ENCODE data around the gene KRT13. TPM values are rescaled to one million over a fixed set of nuclear protein-coding genes. Genes with fewer than 3 reads are reported as not detected.
A peak's percentile ranks its signal among the peaks of the same experiment; 100 is the strongest.

Gene KRT13
- total and polyA plus RNA-seq, 7 experiments from 2014 or later, result not detected

DNA sequence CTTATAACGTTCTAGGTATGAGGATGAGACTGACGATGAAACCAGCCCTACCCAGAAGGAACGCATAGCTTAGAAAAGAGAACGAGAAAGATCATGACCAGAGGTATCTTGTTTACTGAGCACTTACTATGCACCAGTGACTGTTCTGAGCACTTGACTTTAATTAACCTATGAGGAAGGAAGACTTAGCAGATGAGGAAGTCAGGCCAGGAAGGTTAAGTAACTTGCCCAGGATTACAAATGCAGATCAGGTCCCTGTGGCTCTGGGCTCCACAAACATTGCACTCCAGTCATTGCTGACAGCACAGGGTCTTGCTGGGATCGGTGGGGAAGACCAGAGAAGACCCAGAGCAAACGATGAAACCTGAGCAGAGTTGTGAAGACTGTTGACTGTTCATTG is 7.1 kb downstream of the KRT13 start:
- Mint-ChIP-seq H3K36me3 (no peaks in the 10 kb centered on the region), H3K9me3 (peaks cover 0 to 2% (median 0%) of the 10 kb centered on the region in 11 donors), H3K4me1 (peaks cover 16 to 23% (median 19%) of the 10 kb centered on the region in 7 donors), H3K27me3 (peaks cover 0 to 8% (median 0%) of the 10 kb centered on the region in 5 donors), H3K27ac (peak overlapping the region in 1 of 9 donors; percentile 83), H3K4me3 (no peak overlapping the region)
- intact Hi-C loops (cut with micrococcal nuclease), result no loop called here
- Histone ChIP-seq H3K4me3 (ENCODE audit: low read length) (no peak overlapping the region), H3K27me3 (ENCODE audit: control insufficient read depth in 2 of 2, insufficient read depth in 2 of 2, low read length in 2 of 2) (no peaks in the 10 kb centered on the region), H3K9me3 (ENCODE audit: control insufficient read depth in 2 of 3, low read length in 3 of 3) (no peaks in the 10 kb centered on the region), H3K4me1 (ENCODE audit: control insufficient read depth in 2 of 2, insufficient read depth in 2 of 2, low read length in 2 of 2) (peaks cover 0 to 9% of the 10 kb centered on the region in 2 donors), H3K36me3 (ENCODE audit: control insufficient read depth in 2 of 3, insufficient read depth in 3 of 3, low read length in 3 of 3) (no peaks in the 10 kb centered on the region), H3K27ac (ENCODE audit: low read depth, low read length) (no peak overlapping the region)
- peak; percentile 59 for ATAC-seq
- ChIA-PET POLR2A (no interaction called here), CTCF (no interaction called here)
- DNase-seq, result no peak

DNA sequence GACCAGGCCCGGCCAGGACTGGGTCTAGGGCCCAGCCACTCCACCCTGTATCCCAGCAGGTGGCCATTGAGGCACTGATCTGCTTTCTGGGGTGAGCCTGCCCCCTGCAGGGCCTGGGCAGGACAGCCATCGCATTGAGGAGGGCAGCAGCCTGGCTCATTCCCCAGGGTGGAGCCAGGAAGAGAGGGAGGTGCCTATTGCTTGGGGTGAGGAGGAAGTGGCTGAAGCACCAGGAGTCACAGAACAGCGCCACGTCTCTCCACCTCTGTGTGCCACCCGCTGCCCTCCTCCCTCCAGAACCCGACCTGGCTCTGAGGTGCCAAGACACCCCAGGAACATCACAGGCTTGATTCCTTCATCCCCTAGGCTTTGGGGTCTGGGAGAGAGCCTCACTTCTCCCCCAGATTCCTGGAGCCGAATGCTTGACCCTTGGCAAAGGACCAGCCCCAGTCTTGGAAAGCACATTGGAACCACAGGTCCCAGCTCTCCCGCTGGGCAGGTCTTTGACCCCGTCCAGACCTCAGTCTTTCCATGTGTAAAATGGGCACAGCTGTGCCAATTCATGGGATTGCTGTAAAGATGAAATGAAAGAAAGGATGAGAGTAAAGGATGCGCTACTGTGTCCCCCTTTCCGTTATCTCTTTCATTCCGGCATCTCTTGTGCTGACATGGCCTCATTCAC is 8.5 kb downstream of the KRT13 start:
- peaks cover 0 to 9% of the 10 kb centered on the region in 2 donors for H3K4me1 ChIP-seq (ENCODE audit: control insufficient read depth in 2 of 2, insufficient read depth in 2 of 2, low read length in 2 of 2)
- H3K9me3 ChIP-seq (ENCODE audit: control insufficient read depth in 2 of 3, low read length in 3 of 3), result no peaks in the 10 kb centered on the region
- H3K27me3 ChIP-seq (ENCODE audit: control insufficient read depth in 2 of 2, insufficient read depth in 2 of 2, low read length in 2 of 2), result no peaks in the 10 kb centered on the region
- no peak overlapping the region for H3K27ac ChIP-seq (ENCODE audit: low read depth, low read length)
- Mint-ChIP-seq H3K27ac (peak overlapping the region in 4 of 9 donors; percentile 38 to 72 (median 57)), H3K9me3 (no peaks in the 10 kb centered on the region), H3K36me3 (no peaks in the 10 kb centered on the region), H3K27me3 (peaks cover 0 to 8% (median 0%) of the 10 kb centered on the region in 5 donors), H3K4me1 (peaks cover 21 to 29% (median 23%) of the 10 kb centered on the region in 7 donors), H3K4me3 (peak overlapping the region in 3 of 10 donors; percentile 30 to 59 (median 52))
- DNase-seq, result peak; percentile 19 to 61 (median 48)
- ChIA-PET CTCF (no interaction called here), POLR2A (interaction anchor here (0.7 kb wide), 1 partner anchor 171 kb away, joined by 7 read pairs; no protein-coding TSS in a partner anchor)
- ATAC-seq, result peak; percentile 88
- intact Hi-C loops (cut with micrococcal nuclease), result loop anchor here (1.0 kb wide), 2 partner anchors 82 to 588 kb away; no protein-coding TSS in a partner anchor
- H3K4me3 ChIP-seq (ENCODE audit: low read length), result no peak overlapping the region
- no peaks in the 10 kb centered on the region for H3K36me3 ChIP-seq (ENCODE audit: control insufficient read depth in 2 of 3, insufficient read depth in 3 of 3, low read length in 3 of 3)

DNA sequence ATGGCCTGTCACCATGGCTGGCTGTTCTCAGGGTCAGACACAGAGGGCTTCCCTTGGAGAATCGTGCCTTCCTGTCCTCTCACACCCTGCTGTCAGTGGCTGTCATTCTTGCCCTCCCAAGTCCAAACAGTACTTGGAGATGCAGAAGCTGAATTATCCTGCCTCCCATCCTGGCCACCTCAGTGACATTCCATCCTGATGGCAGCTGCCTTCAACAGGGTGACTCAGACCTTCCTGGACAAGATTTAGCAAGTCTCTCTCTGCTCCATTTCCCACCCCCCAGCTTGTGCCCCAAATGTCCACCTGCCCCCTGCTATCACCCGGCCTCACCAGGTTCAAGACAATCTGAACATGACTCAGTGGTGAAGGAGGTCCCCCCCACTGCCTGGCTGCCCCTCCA is 10.9 kb downstream of the KRT13 start:
- H3K27me3 ChIP-seq (ENCODE audit: control insufficient read depth in 2 of 2, insufficient read depth in 2 of 2, low read length in 2 of 2), result no peaks in the 10 kb centered on the region
- H3K4me1 Mint-ChIP-seq, result peaks cover 16 to 40% (median 33%) of the 10 kb centered on the region in 7 donors
- peaks cover 5 to 14% of the 10 kb centered on the region in 2 donors for H3K4me1 ChIP-seq (ENCODE audit: control insufficient read depth in 2 of 2, insufficient read depth in 2 of 2, low read length in 2 of 2)
- H3K27ac ChIP-seq (ENCODE audit: low read depth, low read length), result no peak overlapping the region
- DNase-seq (no peak), ATAC-seq (no peak)
- peak overlapping the region in 3 of 9 donors; percentile 31 to 59 (median 39) for H3K27ac Mint-ChIP-seq
- intact Hi-C loops (cut with micrococcal nuclease), result loop anchor here in 1 of 2 donors (5.0 kb wide), 1 partner anchor 172 kb away; no protein-coding TSS in a partner anchor
- no peaks in the 10 kb centered on the region for H3K36me3 Mint-ChIP-seq
- H3K9me3 ChIP-seq (ENCODE audit: control insufficient read depth in 2 of 3, low read length in 3 of 3), result no peaks in the 10 kb centered on the region
- H3K27me3 Mint-ChIP-seq, result peaks cover 0 to 2% (median 0%) of the 10 kb centered on the region in 5 donors
- no peak overlapping the region for H3K4me3 Mint-ChIP-seq
- no peak overlapping the region for H3K4me3 ChIP-seq (ENCODE audit: low read length)
- no peaks in the 10 kb centered on the region for H3K36me3 ChIP-seq (ENCODE audit: control insufficient read depth in 2 of 3, insufficient read depth in 3 of 3, low read length in 3 of 3)
- H3K9me3 Mint-ChIP-seq, result no peaks in the 10 kb centered on the region
- POLR2A ChIA-PET, result no interaction called here
- CTCF ChIA-PET, result no interaction called here

DNA sequence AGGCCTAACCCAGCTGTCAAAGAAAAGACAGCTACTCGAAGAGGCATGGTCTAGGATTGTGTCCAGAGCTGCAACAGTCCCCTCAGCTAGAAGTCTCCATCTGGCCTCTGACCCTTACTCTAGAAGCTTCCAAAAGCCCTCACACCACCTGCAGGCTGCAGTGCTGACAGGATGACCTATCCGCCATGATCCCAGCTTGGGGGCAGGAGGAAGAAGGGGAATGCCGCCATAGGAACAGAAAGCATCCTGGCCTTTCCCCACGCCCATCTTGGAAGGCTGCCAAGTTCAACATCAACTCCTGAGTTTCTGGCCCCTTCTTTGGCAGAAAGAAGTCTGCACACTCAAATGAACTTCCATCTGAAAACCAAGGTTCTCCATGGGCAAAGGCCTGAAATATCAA is 12.6 kb downstream of the KRT13 start:
- Mint-ChIP-seq H3K9me3 (no peaks in the 10 kb centered on the region), H3K4me1 (peaks cover 11 to 36% (median 28%) of the 10 kb centered on the region in 7 donors), H3K27ac (peak overlapping the region in 1 of 9 donors; percentile 21), H3K36me3 (no peaks in the 10 kb centered on the region), H3K4me3 (no peak overlapping the region), H3K27me3 (no peaks in the 10 kb centered on the region)
- H3K9me3 ChIP-seq (ENCODE audit: control insufficient read depth in 2 of 3, low read length in 3 of 3), result no peaks in the 10 kb centered on the region
- no peaks in the 10 kb centered on the region for H3K36me3 ChIP-seq (ENCODE audit: control insufficient read depth in 2 of 3, insufficient read depth in 3 of 3, low read length in 3 of 3)
- no peak overlapping the region for H3K4me3 ChIP-seq (ENCODE audit: low read length)
- DNase-seq (no peak), ATAC-seq (no peak)
- intact Hi-C loops (cut with micrococcal nuclease), result loop anchor here in 1 of 2 donors (5.0 kb wide), 1 partner anchor 170 kb away; no protein-coding TSS in a partner anchor
- ChIA-PET POLR2A (no interaction called here), CTCF (no interaction called here)
- peaks cover 5 to 14% of the 10 kb centered on the region in 2 donors for H3K4me1 ChIP-seq (ENCODE audit: control insufficient read depth in 2 of 2, insufficient read depth in 2 of 2, low read length in 2 of 2)
- no peaks in the 10 kb centered on the region for H3K27me3 ChIP-seq (ENCODE audit: control insufficient read depth in 2 of 2, insufficient read depth in 2 of 2, low read length in 2 of 2)
- H3K27ac ChIP-seq (ENCODE audit: low read depth, low read length), result no peak overlapping the region

DNA sequence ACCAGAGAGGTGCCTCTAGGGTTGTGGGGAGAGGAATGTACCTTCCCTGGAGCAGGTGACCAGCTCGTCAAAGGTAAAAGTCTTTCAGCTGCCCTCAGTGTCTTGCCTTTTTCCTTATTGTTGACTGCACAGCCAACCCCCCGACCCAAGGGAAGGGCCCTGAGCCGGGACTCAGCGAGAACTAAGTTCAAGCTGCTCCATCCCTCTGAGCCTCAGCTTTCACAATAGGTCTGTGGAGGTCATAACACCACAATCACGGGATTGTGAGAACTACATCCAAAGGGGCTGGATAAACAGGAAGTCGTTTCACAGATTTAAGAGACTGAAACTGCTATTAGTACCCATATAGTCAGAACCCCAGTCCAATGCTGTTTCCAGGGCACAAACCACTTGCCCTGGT is 13.1 kb downstream of the KRT13 start:
- intact Hi-C loops (cut with micrococcal nuclease), result loop anchor here in 1 of 2 donors (5.0 kb wide), 1 partner anchor 170 kb away; no protein-coding TSS in a partner anchor
- peaks cover 11 to 36% (median 28%) of the 10 kb centered on the region in 7 donors for H3K4me1 Mint-ChIP-seq
- H3K27ac Mint-ChIP-seq, result peak overlapping the region in 1 of 9 donors; percentile 80
- H3K4me3 Mint-ChIP-seq, result no peak overlapping the region
- no peaks in the 10 kb centered on the region for H3K27me3 ChIP-seq (ENCODE audit: control insufficient read depth in 2 of 2, insufficient read depth in 2 of 2, low read length in 2 of 2)
- ATAC-seq (peak; percentile 48), DNase-seq (no peak)
- H3K27ac ChIP-seq (ENCODE audit: low read depth, low read length), result no peak overlapping the region
- no peaks in the 10 kb centered on the region for H3K36me3 Mint-ChIP-seq
- no peaks in the 10 kb centered on the region for H3K36me3 ChIP-seq (ENCODE audit: control insufficient read depth in 2 of 3, insufficient read depth in 3 of 3, low read length in 3 of 3)
- ChIA-PET CTCF (interaction anchor here (0.7 kb wide), 1 partner anchor 172 kb away, joined by 5 read pairs; no protein-coding TSS in a partner anchor), POLR2A (no interaction called here)
- no peaks in the 10 kb centered on the region for H3K9me3 ChIP-seq (ENCODE audit: control insufficient read depth in 2 of 3, low read length in 3 of 3)
- peaks cover 5 to 14% of the 10 kb centered on the region in 2 donors for H3K4me1 ChIP-seq (ENCODE audit: control insufficient read depth in 2 of 2, insufficient read depth in 2 of 2, low read length in 2 of 2)
- H3K4me3 ChIP-seq (ENCODE audit: low read length), result no peak overlapping the region
- no peaks in the 10 kb centered on the region for H3K9me3 Mint-ChIP-seq
- no peaks in the 10 kb centered on the region for H3K27me3 Mint-ChIP-seq

DNA sequence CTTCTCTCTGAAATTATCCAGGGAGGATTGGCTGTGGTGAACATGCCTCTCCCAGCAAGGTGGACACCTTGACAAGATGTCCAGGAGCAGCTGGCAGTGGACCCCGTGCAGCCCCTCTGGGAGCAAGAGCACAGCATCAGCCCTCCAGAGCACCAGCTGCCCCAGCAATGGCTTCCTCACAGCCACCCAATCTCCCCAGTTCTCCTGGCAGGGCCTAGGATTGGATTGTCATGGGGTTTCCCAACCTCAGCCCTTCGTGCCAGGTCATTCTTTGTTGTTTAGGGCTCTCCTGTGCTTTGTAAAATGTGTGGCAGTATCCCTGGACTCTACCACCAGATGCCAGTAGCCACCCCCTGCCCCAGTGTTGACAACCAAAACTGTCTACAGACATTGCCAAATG is 13.9 kb downstream of the KRT13 start:
- intact Hi-C loops (cut with micrococcal nuclease), result loop anchor here in 1 of 2 donors (5.0 kb wide), 1 partner anchor 169 kb away; no protein-coding TSS in a partner anchor
- POLR2A ChIA-PET, result no interaction called here
- H3K27ac ChIP-seq (ENCODE audit: low read depth, low read length), result no peak overlapping the region
- no peaks in the 10 kb centered on the region for H3K36me3 ChIP-seq (ENCODE audit: control insufficient read depth in 2 of 3, insufficient read depth in 3 of 3, low read length in 3 of 3)
- H3K4me3 Mint-ChIP-seq, result no peak overlapping the region
- peaks cover 3 to 28% (median 20%) of the 10 kb centered on the region in 7 donors for H3K4me1 Mint-ChIP-seq
- CTCF ChIA-PET, result no interaction called here
- H3K9me3 ChIP-seq (ENCODE audit: control insufficient read depth in 2 of 3, low read length in 3 of 3), result no peaks in the 10 kb centered on the region
- H3K27me3 Mint-ChIP-seq, result no peaks in the 10 kb centered on the region
- DNase-seq (no peak), ATAC-seq (no peak)
- H3K4me3 ChIP-seq (ENCODE audit: low read length), result no peak overlapping the region
- no peak overlapping the region for H3K27ac Mint-ChIP-seq
- no peaks in the 10 kb centered on the region for H3K9me3 Mint-ChIP-seq
- H3K36me3 Mint-ChIP-seq, result no peaks in the 10 kb centered on the region
- no peaks in the 10 kb centered on the region for H3K27me3 ChIP-seq (ENCODE audit: control insufficient read depth in 2 of 2, insufficient read depth in 2 of 2, low read length in 2 of 2)
- H3K4me1 ChIP-seq (ENCODE audit: control insufficient read depth in 2 of 2, insufficient read depth in 2 of 2, low read length in 2 of 2), result peaks cover 5% of the 10 kb centered on the region in 2 donors
